Astrocyte (in vitro differentiated cells and primary cell): ENCODE results near the gene LRBA. TPM values are rescaled to one million over a fixed set of nuclear protein-coding genes. Genes with fewer than 3 reads are reported as not detected.

Experiments
- DNase-seq: peaks from one replicate; pipeline ENCODE4 v3.0.0-alpha.2; 2010; ENCODE audit warnings: low read depth
- FAIRE-seq: peaks from 2 replicates; lab custom pipeline; 2011; peaks lifted over from hg19 to GRCh38; lab: Jason Lieb, UNC
- H2AFZ ChIP-seq: 2 replicates; pipeline ENCODE4 v1.6.0; 2012; ENCODE audit warnings: low read depth, low read length, inconsistent platforms
- H3K27ac ChIP-seq: 2 replicates; pipeline ENCODE4 v1.5.1; 2011; ENCODE audit warnings: low read depth, low read length, inconsistent platforms
- H3K27me3 ChIP-seq: 2 replicates; pipeline ENCODE4 v1.6.0; 2011; ENCODE audit warnings: low read length, inconsistent platforms; ENCODE audit not compliant: insufficient read depth
- H3K36me3 ChIP-seq: 2 replicates; pipeline ENCODE4 v1.5.1; 2011; ENCODE audit warnings: low read length, inconsistent platforms; ENCODE audit not compliant: insufficient read depth
- H3K4me1 ChIP-seq: 2 replicates; pipeline ENCODE4 v1.5.1; 2011; ENCODE audit warnings: low read length, inconsistent platforms; ENCODE audit not compliant: insufficient read depth
- H3K4me2 ChIP-seq: 2 replicates; pipeline ENCODE4 v1.6.0; 2012; ENCODE audit warnings: low read length, inconsistent platforms
- H3K4me3 ChIP-seq: 2 replicates; pipeline ENCODE4 v1.5.1; 2011; ENCODE audit warnings: low read depth, mild to moderate bottlenecking, low read length, inconsistent platforms; ENCODE audit not compliant: insufficient read depth
- H3K79me2 ChIP-seq: 2 replicates; pipeline ENCODE4 v1.6.0; 2012; ENCODE audit warnings: mild to moderate bottlenecking, low read length, inconsistent platforms; ENCODE audit not compliant: insufficient read depth
- H3K9ac ChIP-seq: 2 replicates; pipeline ENCODE4 v1.6.0; 2012; ENCODE audit warnings: mild to moderate bottlenecking, low read length, inconsistent platforms
- H3K9me3 ChIP-seq: 2 replicates; pipeline ENCODE4 v1.5.1; 2012; ENCODE audit warnings: low read depth, mild to moderate bottlenecking, low read length, inconsistent platforms; ENCODE audit not compliant: insufficient read depth
- H4K20me1 ChIP-seq: 2 replicates; pipeline ENCODE4 v1.6.0; 2012; ENCODE audit warnings: low read length, inconsistent platforms; ENCODE audit not compliant: insufficient read depth
- H3K27ac Mint-ChIP-seq: one replicate; pipeline ENCODE4 v1.8.0; 2021; ENCODE audit warnings: mild to moderate bottlenecking, mixed read lengths; ENCODE audit not compliant: unreplicated experiment
- H3K27me3 Mint-ChIP-seq: one replicate; pipeline ENCODE4 v1.8.0; 2021; ENCODE audit warnings: low read depth, mixed read lengths; ENCODE audit not compliant: unreplicated experiment
- H3K36me3 Mint-ChIP-seq: one replicate; pipeline ENCODE4 v1.8.0; 2021; ENCODE audit warnings: low read depth, mixed read lengths; ENCODE audit not compliant: unreplicated experiment
- H3K4me1 Mint-ChIP-seq: one replicate; pipeline ENCODE4 v1.8.0; 2021; ENCODE audit warnings: low read depth, mixed read lengths; ENCODE audit not compliant: unreplicated experiment
- H3K4me3 Mint-ChIP-seq: one replicate; pipeline ENCODE4 v1.8.0; 2021; ENCODE audit warnings: mild to moderate bottlenecking, moderate library complexity, mixed read lengths; ENCODE audit not compliant: unreplicated experiment
- H3K9me3 Mint-ChIP-seq: one replicate; pipeline ENCODE4 v1.8.0; 2021; ENCODE audit warnings: mild to moderate bottlenecking, mixed read lengths; ENCODE audit not compliant: unreplicated experiment
- CTCF ChIP-seq: IDR thresholded peaks from 2 replicates; pipeline ENCODE4 v1.5.1; 2011; ENCODE audit warnings: low read depth, mild to moderate bottlenecking, inconsistent platforms, low read length, moderate library complexity; ENCODE audit not compliant: insufficient read depth
- EZH2 ChIP-seq: IDR thresholded peaks from 2 replicates; pipeline ENCODE4 v1.6.1; 2012; ENCODE audit warnings: mild to moderate bottlenecking, low read length, inconsistent platforms; ENCODE audit not compliant: insufficient read depth
- total RNA-seq: library from RNA; stranded (reverse); gene quantifications from 2 replicates; pipeline ENCODE4 v1.2.1, GENCODE V29; 2021

LRBA gene
- total RNA-seq, 1 donor from 2014 or later: 25.3 TPM

- H3K4me3 Mint-ChIP-seq: no peak overlapping the region
- no peak overlapping the region for H2AFZ ChIP-seq
- H3K27ac Mint-ChIP-seq: no peak overlapping the region
- no peak overlapping the region for H3K4me2 ChIP-seq
- no peak overlapping the region for H3K27ac ChIP-seq
- no peaks in the 10 kb centered on the region for H3K9me3 ChIP-seq
- H3K9me3 Mint-ChIP-seq: peaks cover 5% of the 10 kb centered on the region
- H3K4me1 ChIP-seq: peaks cover 7% of the 10 kb centered on the region
- H3K9ac ChIP-seq: no peak overlapping the region
- no peaks in the 10 kb centered on the region for H3K27me3 ChIP-seq
- no peak overlapping the region for H3K4me3 ChIP-seq
- peaks cover 11% of the 10 kb centered on the region for H3K36me3 ChIP-seq
- H3K36me3 Mint-ChIP-seq: peaks cover 27% of the 10 kb centered on the region
- H4K20me1 ChIP-seq: no peaks in the 10 kb centered on the region
- peaks cover 9% of the 10 kb centered on the region for H3K4me1 Mint-ChIP-seq
- FAIRE-seq (no peak), DNase-seq (no peak)
- H3K79me2 ChIP-seq: no peaks in the 10 kb centered on the region
- H3K27me3 Mint-ChIP-seq: no peaks in the 10 kb centered on the region
- TF ChIP-seq EZH2 (no peak), CTCF (no peak)
These were observed 752.5 kb downstream of the LRBA start for GRCh38 chr4:150262611-150263010.

GRCh38 chr4:150261571-150261970 is 753.5 kb downstream of the LRBA start:
- H4K20me1 ChIP-seq: no peaks in the 10 kb centered on the region
- no peak overlapping the region for H3K27ac ChIP-seq
- no peak overlapping the region for H3K4me2 ChIP-seq
- H3K36me3 ChIP-seq: peaks cover 11% of the 10 kb centered on the region
- DNase-seq (peak; percentile 86), FAIRE-seq (no peak)
- no peak overlapping the region for H3K9ac ChIP-seq
- no peak overlapping the region for H3K27ac Mint-ChIP-seq
- H3K4me1 ChIP-seq: peaks cover 7% of the 10 kb centered on the region
- H3K9me3 ChIP-seq: no peaks in the 10 kb centered on the region
- H3K9me3 Mint-ChIP-seq: peaks cover 4% of the 10 kb centered on the region
- H3K4me3 ChIP-seq: no peak overlapping the region
- no peaks in the 10 kb centered on the region for H3K27me3 ChIP-seq
- H3K27me3 Mint-ChIP-seq: no peaks in the 10 kb centered on the region
- H2AFZ ChIP-seq: no peak overlapping the region
- TF ChIP-seq CTCF: no peak
- TF ChIP-seq EZH2: no peak
- H3K4me3 Mint-ChIP-seq: no peak overlapping the region
- H3K79me2 ChIP-seq: no peaks in the 10 kb centered on the region
- H3K4me1 Mint-ChIP-seq: peaks cover 8% of the 10 kb centered on the region
- H3K36me3 Mint-ChIP-seq: peaks cover 24% of the 10 kb centered on the region

GRCh38 chr4:150259861-150260567 is 755.1 kb downstream of the LRBA start:
- no peaks in the 10 kb centered on the region for H3K79me2 ChIP-seq
- H3K36me3 ChIP-seq: peaks cover 7% of the 10 kb centered on the region
- peaks cover 7% of the 10 kb centered on the region for H3K4me1 ChIP-seq
- H3K27ac Mint-ChIP-seq: no peak overlapping the region
- peaks cover 9% of the 10 kb centered on the region for H3K4me1 Mint-ChIP-seq
- peaks cover 29% of the 10 kb centered on the region for H3K36me3 Mint-ChIP-seq
- no peaks in the 10 kb centered on the region for H3K9me3 ChIP-seq
- H3K4me3 ChIP-seq: no peak overlapping the region
- H3K4me2 ChIP-seq: no peak overlapping the region
- DNase-seq (no peak), FAIRE-seq (no peak)
- no peak for TF ChIP-seq EZH2
- no peak for TF ChIP-seq CTCF
- H3K9me3 Mint-ChIP-seq: no peaks in the 10 kb centered on the region
- H3K27ac ChIP-seq: no peak overlapping the region
- H3K9ac ChIP-seq: no peak overlapping the region
- no peaks in the 10 kb centered on the region for H3K27me3 ChIP-seq
- H3K4me3 Mint-ChIP-seq: no peak overlapping the region
- no peaks in the 10 kb centered on the region for H4K20me1 ChIP-seq
- H2AFZ ChIP-seq: no peak overlapping the region
- H3K27me3 Mint-ChIP-seq: no peaks in the 10 kb centered on the region
